Measurements from ENCODE around the gene SMYD1. TPM values are rescaled to one million over a fixed set of nuclear protein-coding genes. Genes with fewer than 3 reads are reported as not detected.

Gene SMYD1
- total and polyA plus RNA-seq, 10 of the 15 experiments (the other 5 are each of a cell fraction or from before 2014, with no cell fraction given), result 0.09 TPM; not detected in 9

- H4K20me1 ChIP-seq (ENCODE audit: control insufficient read depth, insufficient read depth), result no peaks in the 10 kb centered on the region
- no peak overlapping the region for H3K27ac ChIP-seq (ENCODE audit: control insufficient read depth, insufficient read depth)
- no peak overlapping the region for H3K9ac ChIP-seq (ENCODE audit: control insufficient read depth, insufficient read depth, low read length)
- ChIA-PET POLR2A (no interaction called here), RAD21 (ENCODE audit: unreplicated experiment) (no interaction called here), CTCF (interaction anchor here (1.3 kb wide), 1 partner anchor 58 kb away, joined by 3 read pairs; no protein-coding TSS in a partner anchor), SMC1A (ENCODE audit: uncharacterized antibody, unreplicated experiment) (no interaction called here)
- no peak overlapping the region for H3K4me2 ChIP-seq (ENCODE audit: control insufficient read depth, insufficient read depth)
- no peak overlapping the region for H2AFZ ChIP-seq (ENCODE audit: control insufficient read depth, low read depth, low read length)
- no peaks in the 10 kb centered on the region for H3K79me2 ChIP-seq (ENCODE audit: control insufficient read depth, insufficient read depth, low read length)
- no peaks in the 10 kb centered on the region for H3K36me3 ChIP-seq (ENCODE audit: control insufficient read depth in 2 of 2, insufficient read depth in 2 of 2, low read length in 1 of 2)
- intact Hi-C loops (cut with micrococcal nuclease; ENCODE audit: unreplicated experiment) (no loop called here), in situ Hi-C loops (cut with MboI) (no loop called here)
- no peaks in the 10 kb centered on the region for H3K9me3 ChIP-seq (replicated peaks; ENCODE audit: control insufficient read depth, insufficient read depth, low read length)
- WGBS (ENCODE audit: insufficient coverage, insufficient replicate concordance, low lambda C conversion rate, missing lambda C conversion rate), result 19% methylated on average over 4 of the region's 4 CpGs
- H3K4me1 ChIP-seq (ENCODE audit: control insufficient read depth, insufficient read depth, low read length), result no peaks in the 10 kb centered on the region
- H3K27me3 ChIP-seq (replicated peaks in 1 of 2; ENCODE audit: control insufficient read depth in 2 of 2, insufficient read depth in 2 of 2, low read length in 1 of 2), result peaks cover 0 to 1% of the 10 kb centered on the region in 2 experiments; a peak in 2 of 4 replicates
- FAIRE-seq (no peak), DNase-seq (ENCODE audit: low read depth, low spot score) (no peak), ATAC-seq (no peak)
- no TSS peak for BruUV-seq (replicated peaks)
- no peak overlapping the region for H3K4me3 ChIP-seq
- no peak for TF ChIP-seq RELA (IDR thresholded peaks at IDR 0.05; ENCODE audit: borderline replicate concordance, partially characterized antibody)
- TF ChIP-seq ZZZ3 (IDR thresholded peaks at IDR 0.05; ENCODE audit: control insufficient read depth, insufficient read length, low read depth), result no peak
- TF ChIP-seq CUX1 (IDR thresholded peaks at IDR 0.05; ENCODE audit: insufficient replicate concordance, low read depth, low read length), result no peak
- TF ChIP-seq NR2C2 (IDR thresholded peaks at IDR 0.05; ENCODE audit: borderline replicate concordance, control insufficient read depth, insufficient read length, low read depth), result no peak
- no peak for TF ChIP-seq ATF2 (IDR thresholded peaks at IDR 0.05; ENCODE audit: low read length)
- TF ChIP-seq ZBTB40 (IDR thresholded peaks at IDR 0.05; ENCODE audit: borderline replicate concordance), result no peak
- no peak for TF ChIP-seq DPF2 (IDR thresholded peaks at IDR 0.05)
- no peak for TF ChIP-seq ZBTB33 (IDR thresholded peaks at IDR 0.05)
- TF ChIP-seq NFXL1 (IDR thresholded peaks at IDR 0.05; ENCODE audit: borderline replicate concordance), result no peak
- TF ChIP-seq ZNF384 (IDR thresholded peaks at IDR 0.05; ENCODE audit: borderline replicate concordance, low read depth, low read length), result no peak
Measured at GRCh38 chr2:88117973-88118372, 50.3 kb downstream of the SMYD1 start.

Measured in GM12878 (cell line).